Heart right ventricle (tissue), 16 donors: Measurements from ENCODE around the gene SH3RF3. TPM values are rescaled to one million over a fixed set of nuclear protein-coding genes. Genes with fewer than 3 reads are reported as not detected.
A peak's percentile ranks its signal among the peaks of the same experiment; 100 is the strongest.

Source experiments
- ATAC-seq, 8 donors: fragments of 200-7000 bp; cut with Tn5 transposase; one replicate each; pipeline ENCODE4 v1.9.1; 2020; ENCODE audit warnings: mild to moderate bottlenecking in 8 of 8, moderate library complexity in 8 of 8, moderate number of reproducible peaks in 1 of 8
- DNase-seq, 2 donors: peaks; one replicate each; pipeline ENCODE4 v3.0.0-alpha.2; 2020
- H3K27ac ChIP-seq, 10 donors: fragments of 200-600 bp; sonication (generic) in 2 of 10; one replicate each; pipeline versions ENCODE4 v1.5.0 to v1.8.0; 2020 to 2022; ENCODE audit warnings: mild to moderate bottlenecking in 3 of 10
- H3K27me3 ChIP-seq, 7 donors: fragments of 200-600 bp; one replicate each; pipeline ENCODE4 v1.8.0; 2021 to 2022; ENCODE audit warnings: mild to moderate bottlenecking in 2 of 7
- H3K36me3 ChIP-seq, 9 donors: fragments of 200-600 bp; sonication (generic) in 1 of 9; one replicate each; pipeline versions ENCODE4 v1.5.0 to v1.8.0; 2020 to 2022; ENCODE audit warnings: mild to moderate bottlenecking in 2 of 9
- H3K4me1 ChIP-seq, 9 donors: fragments of 200-600 bp; sonication (generic) in 1 of 9; one replicate each; pipeline versions ENCODE4 v1.5.0 to v1.8.0; 2020 to 2022; ENCODE audit warnings: mild to moderate bottlenecking in 4 of 9
- H3K4me3 ChIP-seq, 10 donors: fragments of 200-600 bp; sonication (generic) in 2 of 10; one replicate each; pipeline versions ENCODE4 v1.5.0 to v1.8.0; 2020 to 2022; ENCODE audit warnings: mild to moderate bottlenecking in 7 of 10, moderate library complexity in 2 of 10
- H3K9me3 ChIP-seq, 11 donors: fragments of 200-600 bp in 10 of 11; sonication (generic) in 2 of 11; one replicate each; pipeline versions ENCODE4 v1.5.0 to v1.8.0; 2013 to 2022; ENCODE audit warnings: mild to moderate bottlenecking in 2 of 11, control low read depth in 1 of 11, moderate library complexity in 1 of 11
- CTCF ChIP-seq, 9 donors: fragments of 200-600 bp; sonication (generic) in 2 of 9; IDR thresholded peaks; one replicate each; pipeline versions ENCODE4 v1.5.0 to v1.8.0; 2021 to 2022; ENCODE audit warnings: antibody characterized with exemption in 9 of 9, mild to moderate bottlenecking in 5 of 9, moderate library complexity in 1 of 9
- WGBS, 2 donors: extraction: QIAGEN DNeasy Blood & Tissue Kit; methylation state at CpG; one replicate each; pipeline ENCODE4 v1.1.7; 2013; ENCODE audit warnings: inconsistent platforms in 1 of 2; 5-methylcytosine and 5-hydroxymethylcytosine counted together
- intact Hi-C, 10 donors: fragments of 100-400 bp; cut with DNase I; formaldehyde crosslinking; loops; one replicate each; pipeline versions ENCODE4 v1.11.1 to v1.14.2; 2022
- polyA plus RNA-seq, 2 donors: library from polyadenylated mRNA; stranded (reverse); fragments of 200-250 nt; gene quantifications; one replicate each; pipeline ENCODE4 v1.2.3, GENCODE V29; 2013
- total RNA-seq, 10 donors: library from RNA; stranded (reverse); fragmentation: NEBNext Ultra II Directional in 3 of 10; extraction: Animal tissue kit (Norgen Biotek cat#: 25700) in 3 of 10; gene quantifications; one replicate each; pipeline versions ENCODE4 v1.2.1 to v1.2.4, GENCODE V29; 2021 to 2023
- donor health status: Arrhythmogenic right ventricular cardiomyopathy.
- donor health status: ischemic (EF 13 %, LVEDD 7.1; RV severe dilation, severe dysfunction).
- donor health status: healthy with polysubstance abuse.
- donor health status: DM: no; HTN: yes; CAD: no.
- donor health status: DM: no; HTN: no; CAD: no.
- donor health status: ischemic (EF 25% LVEDD 6.9; RV normal size, moderate dysfunction).
- donor health status: ischemic (EF 25% LVEDD 5.7; RV mildly dilated, moderate dysfunction).
- donor health status: healthy.
- donor health status: DM: yes; HTN: yes; CAD: no.
- donor health status: Ischemic cardiomyopathy.
- donor health status: ischemic (EF 35%, LVEDD 5.7; RV mildly dilated, moderate dysfunction).
- donor health status: nonischemic (EF 11% LVEDD 7.7; RV severe dilation, severe dysfunction).
- donor health status: DM: yes; HTN: yes; CAD: no.
- donor health status: PGD.
- donor health status: ischemic (EF 29% LVEDD 5.4; RV normal size, mild dysfunction).
- donor health status: nonischemic (EF 23%, LVEDD 6.1; RV moderate dilation, normal function).

SH3RF3 gene
- total and polyA plus RNA-seq, 12 donors = 5.0 to 11.5 (median 8.6) TPM

- Histone ChIP-seq H3K36me3 (peaks cover 0 to 27% (median 0%) of the 10 kb centered on the region in 9 donors), H3K27me3 (no peaks in the 10 kb centered on the region), H3K9me3 (no peaks in the 10 kb centered on the region), H3K4me3 (no peak overlapping the region), H3K4me1 (peaks cover 0 to 25% (median 0%) of the 10 kb centered on the region in 9 donors), H3K27ac (no peak overlapping the region)
- intact Hi-C loops = no loop called here
- no peak for TF ChIP-seq CTCF (IDR thresholded peaks at IDR 0.05)
- ATAC-seq (no peak), DNase-seq (no peak)
- WGBS, 2 donors = 91 to 98% methylated on average over 10 of the region's 10 CpGs
Measured at GRCh38 chr2:109373791-109374547, 245.0 kb downstream of the SH3RF3 start.

GRCh38 chr2:109374548-109375130, 245.6 kb downstream of the SH3RF3 start:
- Histone ChIP-seq H3K36me3 (peaks cover 0 to 27% (median 0%) of the 10 kb centered on the region in 9 donors), H3K27ac (no peak overlapping the region), H3K9me3 (no peaks in the 10 kb centered on the region), H3K4me3 (no peak overlapping the region), H3K4me1 (peaks cover 0 to 28% (median 0%) of the 10 kb centered on the region in 9 donors), H3K27me3 (no peaks in the 10 kb centered on the region)
- DNase-seq = no peak
- peak in 4 of 8 donors; percentile 13 to 45 (median 26) for ATAC-seq
- no peak for TF ChIP-seq CTCF (IDR thresholded peaks at IDR 0.05)
- intact Hi-C loops = loop anchor here in 2 of 10 donors (5.0 kb wide), 2 partner anchors 37 to 42 kb away; no protein-coding TSS in a partner anchor
- 94% methylated on average over 16 of the region's 16 CpGs for WGBS, 2 donors

- H3K4me3 ChIP-seq = no peak overlapping the region
- TF ChIP-seq CTCF (IDR thresholded peaks at IDR 0.05) = no peak
- peaks cover 0 to 28% (median 0%) of the 10 kb centered on the region in 9 donors for H3K4me1 ChIP-seq
- WGBS, 2 donors = 96 to 97% methylated on average over 12 of the region's 12 CpGs
- ATAC-seq (no peak), DNase-seq (no peak)
- intact Hi-C loops = loop anchor here in 2 of 10 donors (5.0 kb wide), 2 partner anchors 38 to 43 kb away; no protein-coding TSS in a partner anchor
- H3K27ac ChIP-seq = no peak overlapping the region
- no peaks in the 10 kb centered on the region for H3K27me3 ChIP-seq
- peaks cover 0 to 27% (median 0%) of the 10 kb centered on the region in 9 donors for H3K36me3 ChIP-seq
- no peaks in the 10 kb centered on the region for H3K9me3 ChIP-seq
Measured at GRCh38 chr2:109375131-109375561, 246.1 kb downstream of the SH3RF3 start.

- H3K27ac ChIP-seq = no peak overlapping the region
Measured at GRCh38 chr2:109375656-109376055, 246.7 kb downstream of the SH3RF3 start.

More at GRCh38 chr2:109375656-109376055, 246.7 kb downstream of the SH3RF3 start:
- Histone ChIP-seq H3K4me1 (peaks cover 0 to 28% (median 0%) of the 10 kb centered on the region in 9 donors), H3K36me3 (peaks cover 0 to 27% (median 0%) of the 10 kb centered on the region in 9 donors), H3K4me3 (no peak overlapping the region), H3K9me3 (no peaks in the 10 kb centered on the region), H3K27me3 (no peaks in the 10 kb centered on the region)
- intact Hi-C loops = loop anchor here in 2 of 10 donors (5.0 kb wide), 2 partner anchors 38 to 43 kb away; no protein-coding TSS in a partner anchor
- no peak for TF ChIP-seq CTCF (IDR thresholded peaks at IDR 0.05)
- 96% methylated on average over 7 of the region's 7 CpGs for WGBS, 2 donors
- ATAC-seq (no peak), DNase-seq (no peak)
